ENCODE data around the gene ADAMTSL3. TPM values are rescaled to one million over a fixed set of nuclear protein-coding genes. Genes with fewer than 3 reads are reported as not detected.
A peak's percentile ranks its signal among the peaks of the same experiment; 100 is the strongest.
"Not testable (repeated sequence)": the region's sequence is repeated elsewhere in the genome, so short reads cannot be mapped to it uniquely, and the experiment has no call there.

The ADAMTSL3 gene
- total RNA-seq, 1 donor = 0.72 TPM

DNA sequence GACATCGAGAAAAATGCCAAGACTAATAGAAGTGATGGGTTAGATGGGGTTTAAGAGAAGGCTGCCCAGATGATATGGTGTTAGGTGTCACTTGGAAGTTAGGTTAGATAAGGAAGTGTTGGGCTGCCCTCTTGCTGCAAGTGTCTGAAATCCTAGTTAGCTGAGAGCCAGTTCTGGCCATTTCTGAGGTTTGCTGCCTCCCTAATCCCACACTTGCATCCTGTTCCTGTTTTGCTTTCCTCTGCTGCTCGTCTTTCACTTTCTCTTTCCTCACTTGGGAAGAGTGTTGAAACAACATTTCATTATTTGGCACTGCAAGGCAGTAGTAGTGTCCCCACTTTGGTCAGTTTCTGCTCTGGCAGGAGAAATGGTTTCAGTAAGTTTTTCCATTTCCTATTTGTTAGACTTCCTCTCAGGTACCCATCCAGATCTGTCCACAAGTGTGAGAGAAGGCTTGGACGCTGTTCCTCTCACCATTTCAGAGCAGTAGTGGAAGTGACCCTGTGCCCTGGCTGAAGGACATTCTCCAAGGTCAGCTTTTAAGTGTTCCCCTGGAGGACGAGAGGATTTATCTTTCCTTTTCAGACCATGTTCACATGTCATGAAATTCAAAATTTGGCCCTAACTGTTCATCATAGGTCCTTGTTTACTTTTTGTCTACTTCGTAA is 93.3 kb downstream of the ADAMTSL3 start:
- DNase-seq (ENCODE audit: insufficient read length, low spot score, missing footprints) = no peak
- peak; percentile 23 for TF ChIP-seq CTCF (IDR thresholded peaks at IDR 0.05; ENCODE audit: extremely low read depth, low read depth, low read length)

DNA sequence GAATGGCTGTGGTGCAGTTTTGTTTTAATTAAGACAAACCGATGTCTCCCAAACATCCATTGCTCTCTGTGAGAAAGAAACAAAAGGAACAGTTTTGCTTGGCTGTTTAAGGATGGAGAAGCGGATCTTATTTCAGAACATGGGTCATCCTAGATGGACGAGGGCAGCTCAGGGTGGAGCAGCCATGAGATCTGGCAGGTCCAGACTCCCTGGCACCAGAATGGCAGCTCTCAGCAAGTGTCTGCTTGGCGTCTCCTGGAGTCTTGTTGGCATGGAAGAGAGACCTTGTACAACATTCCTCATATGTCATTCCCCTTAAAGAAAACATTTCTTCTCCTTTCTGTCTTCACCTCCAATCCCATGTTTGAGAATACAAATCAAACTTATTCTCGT is 93.8 kb downstream of the ADAMTSL3 start:
- Histone ChIP-seq H3K4me3 (ENCODE audit: insufficient read depth, low read length) (no peak overlapping the region), H3K27me3 (ENCODE audit: insufficient read depth, low read length) (no peaks in the 10 kb centered on the region), H3K36me3 (ENCODE audit: insufficient read depth, low read length) (no peaks in the 10 kb centered on the region), H3K9me3 (ENCODE audit: low read depth, low read length) (no peaks in the 10 kb centered on the region), H3K79me2 (ENCODE audit: insufficient read depth, low read length) (no peaks in the 10 kb centered on the region), H3K4me1 (ENCODE audit: insufficient read depth, low read length) (no peaks in the 10 kb centered on the region), H4K20me1 (ENCODE audit: insufficient read depth, low read length) (no peaks in the 10 kb centered on the region), H3K27ac (ENCODE audit: low read depth, low read length) (no peak overlapping the region), H3K4me2 (ENCODE audit: insufficient read depth, low read length) (no peak overlapping the region), H2AFZ (ENCODE audit: low read length) (peak overlapping the region; percentile 16)
- DNase-seq (ENCODE audit: insufficient read length, low spot score, missing footprints) = no peak
- no peak for TF ChIP-seq CTCF (IDR thresholded peaks at IDR 0.05; ENCODE audit: extremely low read depth, low read depth, low read length)

More for the DNA sequence above, 93.3 kb downstream of the ADAMTSL3 start:
- H3K4me1 ChIP-seq (ENCODE audit: insufficient read depth, low read length) = no peaks in the 10 kb centered on the region
- H3K36me3 ChIP-seq (ENCODE audit: insufficient read depth, low read length) = no peaks in the 10 kb centered on the region
- H2AFZ ChIP-seq (ENCODE audit: low read length) = peak overlapping the region; percentile 16
- H3K4me2 ChIP-seq (ENCODE audit: insufficient read depth, low read length) = peak overlapping the region; percentile 47
- H4K20me1 ChIP-seq (ENCODE audit: insufficient read depth, low read length) = no peaks in the 10 kb centered on the region
- no peaks in the 10 kb centered on the region for H3K79me2 ChIP-seq (ENCODE audit: insufficient read depth, low read length)
- peak overlapping the region; percentile 14 for H3K4me3 ChIP-seq (ENCODE audit: insufficient read depth, low read length)
- no peaks in the 10 kb centered on the region for H3K9me3 ChIP-seq (ENCODE audit: low read depth, low read length)
- no peaks in the 10 kb centered on the region for H3K27me3 ChIP-seq (ENCODE audit: insufficient read depth, low read length)
- no peak overlapping the region for H3K27ac ChIP-seq (ENCODE audit: low read depth, low read length)

DNA sequence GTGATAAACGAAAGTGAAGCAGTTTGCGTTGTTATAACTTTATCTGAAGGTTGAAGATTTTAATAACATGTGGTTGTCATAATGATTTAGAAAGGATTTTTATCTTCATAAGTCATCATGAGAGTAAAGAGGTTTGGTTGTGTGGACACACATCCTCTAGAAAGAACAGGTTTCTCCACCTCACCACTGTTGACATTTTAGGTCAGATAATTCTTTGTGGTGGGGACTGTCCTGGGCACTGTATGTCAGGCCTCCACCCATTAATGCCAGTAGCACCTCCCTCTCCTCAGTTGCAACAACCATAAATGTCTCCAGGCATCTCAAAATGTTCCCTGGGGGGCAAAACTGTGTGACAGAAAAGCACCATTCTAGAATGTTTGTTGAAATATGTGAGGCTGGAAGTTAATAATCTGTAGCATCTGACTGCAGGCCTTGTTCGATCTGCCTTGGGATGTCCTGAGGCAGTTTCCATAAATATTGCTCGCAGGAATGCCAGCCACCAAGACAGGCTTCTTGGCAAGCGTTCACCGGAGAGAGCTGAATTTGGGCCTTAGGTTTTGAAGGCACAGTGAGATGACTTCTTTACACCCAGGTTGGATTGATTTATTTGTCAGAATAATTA is 100.1 kb downstream of the ADAMTSL3 start:
- Histone ChIP-seq H3K4me2 (ENCODE audit: insufficient read depth, low read length) (no peak overlapping the region), H4K20me1 (ENCODE audit: insufficient read depth, low read length) (no peaks in the 10 kb centered on the region), H3K27me3 (ENCODE audit: insufficient read depth, low read length) (no peaks in the 10 kb centered on the region), H3K36me3 (ENCODE audit: insufficient read depth, low read length) (no peaks in the 10 kb centered on the region), H3K79me2 (ENCODE audit: insufficient read depth, low read length) (no peaks in the 10 kb centered on the region), H3K4me3 (ENCODE audit: insufficient read depth, low read length) (no peak overlapping the region), H3K9me3 (ENCODE audit: low read depth, low read length) (no peaks in the 10 kb centered on the region), H3K27ac (ENCODE audit: low read depth, low read length) (no peak overlapping the region), H3K4me1 (ENCODE audit: insufficient read depth, low read length) (no peaks in the 10 kb centered on the region), H2AFZ (ENCODE audit: low read length) (no peak overlapping the region)
- peak; percentile 56 for DNase-seq (ENCODE audit: insufficient read length, low spot score, missing footprints)
- no peak for TF ChIP-seq CTCF (IDR thresholded peaks at IDR 0.05; ENCODE audit: extremely low read depth, low read depth, low read length)

DNA sequence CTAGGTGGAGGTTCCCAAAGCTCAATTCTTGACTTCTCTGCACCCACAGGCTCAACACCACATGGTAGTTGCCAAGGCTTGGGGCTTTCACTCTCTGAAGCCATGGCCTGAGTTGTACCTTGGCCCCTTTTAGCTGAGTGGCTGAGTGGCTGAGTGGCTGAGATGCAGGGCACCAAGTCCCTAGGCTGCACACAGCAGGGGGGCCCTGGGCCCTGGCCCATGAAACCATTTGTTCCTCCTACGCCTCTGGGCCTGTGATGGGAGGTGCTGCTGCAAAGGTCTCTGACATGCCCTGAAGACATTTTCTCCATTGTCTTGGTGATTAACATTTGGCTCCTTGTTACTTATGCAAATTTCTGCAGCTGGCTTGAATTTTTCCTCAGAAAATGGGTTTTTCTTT is 103.4 kb downstream of the ADAMTSL3 start:
- not testable (repeated sequence) for H3K79me2 ChIP-seq (ENCODE audit: insufficient read depth, low read length); H3K36me3 ChIP-seq (ENCODE audit: insufficient read depth, low read length); DNase-seq (ENCODE audit: insufficient read length, low spot score, missing footprints); H3K9me3 ChIP-seq (ENCODE audit: low read depth, low read length); H3K27ac ChIP-seq (ENCODE audit: low read depth, low read length); H3K4me2 ChIP-seq (ENCODE audit: insufficient read depth, low read length); H3K27me3 ChIP-seq (ENCODE audit: insufficient read depth, low read length); H4K20me1 ChIP-seq (ENCODE audit: insufficient read depth, low read length); H3K4me1 ChIP-seq (ENCODE audit: insufficient read depth, low read length); H3K4me3 ChIP-seq (ENCODE audit: insufficient read depth, low read length); H2AFZ ChIP-seq (ENCODE audit: low read length)
